ENCODE data around the gene ZNF473. TPM values are rescaled to one million over a fixed set of nuclear protein-coding genes. Genes with fewer than 3 reads are reported as not detected.
"Not testable (repeated sequence)": the region's sequence is repeated elsewhere in the genome, so short reads cannot be mapped to it uniquely, and the experiment has no call there.

Gene ZNF473
- total RNA-seq, 2 donors from 2014 or later = 15.2 to 15.8 TPM

- not testable (repeated sequence) for H3K36me3 Mint-ChIP-seq; H3K9me3 Mint-ChIP-seq; H3K27ac Mint-ChIP-seq; DNase-seq (ENCODE audit: low spot score in 2 of 2); ATAC-seq
Observed at GRCh38 chr19:50100946-50101345, 75.1 kb downstream of the ZNF473 start.

Other genes with a start within 250 kb of the ZNF473 start
- gene FUZ, start 212.7 kb upstream of the ZNF473 start, total RNA-seq = 10 to 100 TPM; 14.8 to 24.8 TPM
- gene MED25, start 207.7 kb upstream of the ZNF473 start, total RNA-seq = 10 to 100 TPM; 58.4 to 68.2 TPM
- 100 to 1,000 TPM; 110 TPM for gene PTOV1, start 174.8 kb upstream of the ZNF473 start, total RNA-seq
- gene PNKP, start 158.4 kb upstream of the ZNF473 start, total RNA-seq = 100 to 1,000 TPM in 1 of 2 donors, 10 to 100 TPM in 1; 90.6 to 119 TPM
- gene AKT1S1, start 148.7 kb upstream of the ZNF473 start, total RNA-seq = 10 to 100 TPM; 16.9 to 34.4 TPM
- 10 to 100 TPM; 28.8 to 53.0 TPM for gene TBC1D17, start 148.3 kb upstream of the ZNF473 start, total RNA-seq
- 10 to 100 TPM in 1 of 2 donors, 1 to 10 TPM in 1; 6.3 to 11.1 TPM for gene IL4I1, start 129.1 kb upstream of the ZNF473 start, total RNA-seq
- 10 to 100 TPM in 1 of 2 donors, 1 to 10 TPM in 1; 7.7 to 13.2 TPM for gene ATF5, start 96.8 kb upstream of the ZNF473 start, total RNA-seq
- gene NUP62, start 96.5 kb upstream of the ZNF473 start, total RNA-seq = 100 to 1,000 TPM in 1 of 2 donors, 10 to 100 TPM in 1; 82.5 to 109 TPM
- gene SIGLEC11, start 64.8 kb upstream of the ZNF473 start, total RNA-seq = not detected
- gene VRK3, start 633 bp upstream of the ZNF473 start, total RNA-seq = 10 to 100 TPM; 54.0 to 60.0 TPM
- not detected for gene IZUMO2, start 137.3 kb downstream of the ZNF473 start, total RNA-seq
- not detected for gene MYH14, start 177.6 kb downstream of the ZNF473 start, total RNA-seq